Neural cell (in vitro differentiated cells): ENCODE data around the gene SWAP70. TPM values are rescaled to one million over a fixed set of nuclear protein-coding genes. Genes with fewer than 3 reads are reported as not detected.

Experiments used
- H2AFZ ChIP-seq: fragments of 200-600, 300-800 bp; sonication (generic), shearing (Covaris generic); 2 replicates; pipeline ENCODE4 v1.6.0; 2014; ENCODE audit warnings: low read depth, mild to moderate bottlenecking, antibody characterized with exemption, low read length, moderate library complexity
- H3F3A ChIP-seq: fragments of 200-600 bp; shearing (Covaris generic); 2 replicates; pipeline ENCODE4 v1.6.1; 2016; ENCODE audit warnings: mild to moderate bottlenecking, moderate library complexity, mixed read lengths, antibody characterized with exemption, low read length; ENCODE audit not compliant: insufficient read depth, poor library complexity, severe bottlenecking
- H3K27ac ChIP-seq: fragments of 200-600, 300-800 bp; sonication (generic), shearing (Covaris generic); 2 replicates; pipeline ENCODE4 v1.5.1; 2014; ENCODE audit warnings: mild to moderate bottlenecking, low read length, moderate library complexity
- H3K27me3 ChIP-seq: fragments of 300-800, 200-600 bp; sonication (generic), shearing (Covaris generic); 2 replicates; pipeline ENCODE4 v1.6.0; 2014; ENCODE audit warnings: mild to moderate bottlenecking, low read depth, low read length, moderate library complexity; ENCODE audit not compliant: insufficient read depth
- H3K36me3 ChIP-seq: fragments of 300-800, 200-600 bp; sonication (generic), shearing (Covaris generic); 2 replicates; pipeline ENCODE4 v1.5.1; 2014; ENCODE audit warnings: mild to moderate bottlenecking, antibody characterized with exemption, low read length, moderate library complexity; ENCODE audit not compliant: insufficient read depth
- H3K4me2 ChIP-seq: fragments of 300-800, 200-600 bp; sonication (generic), shearing (Covaris generic); 2 replicates; pipeline ENCODE4 v1.6.0; 2014; ENCODE audit warnings: mild to moderate bottlenecking, low read length
- H3K4me3 ChIP-seq: fragments of 300-800, 200-600 bp; sonication (generic), shearing (Covaris generic); 2 replicates; pipeline ENCODE4 v1.5.1; 2014; ENCODE audit warnings: mild to moderate bottlenecking, low read length, moderate library complexity
- H3K79me2 ChIP-seq: fragments of 200-600 bp; shearing (Covaris generic); replicated peaks from 2 replicates; pipeline ENCODE4 v1.6.0; 2014; ENCODE audit warnings: mild to moderate bottlenecking, low read length, moderate library complexity; ENCODE audit not compliant: insufficient read depth
- H3K9ac ChIP-seq: fragments of 300-800, 200-600 bp; sonication (generic), shearing (Covaris generic); 2 replicates; pipeline ENCODE4 v1.6.1; 2016; ENCODE audit warnings: mild to moderate bottlenecking, low read length, mixed read lengths
- H3K9me2 ChIP-seq: fragments of 200-600 bp; shearing (Covaris generic); 2 replicates; pipeline ENCODE4 v1.6.1; 2016; ENCODE audit warnings: mild to moderate bottlenecking, low read length, mixed read lengths; ENCODE audit not compliant: insufficient read depth
- H3K9me3 ChIP-seq: fragments of 200-600, 300-800 bp; sonication (generic), shearing (Covaris generic); 2 replicates; pipeline ENCODE4 v1.6.1; 2016; ENCODE audit warnings: mild to moderate bottlenecking, mixed run types, low read length, moderate library complexity, mixed read lengths
- H4K20me1 ChIP-seq: fragments of 200-600 bp; shearing (Covaris generic); 2 replicates; pipeline ENCODE4 v1.6.1; 2016; ENCODE audit warnings: mild to moderate bottlenecking, mixed run types; ENCODE audit not compliant: insufficient read depth
- EP300 ChIP-seq: fragments of 450-650 bp; conservative IDR thresholded peaks from 2 replicates; pipeline ENCODE4 v1.6.1; 2014; ENCODE audit warnings: antibody characterized with exemption, mild to moderate bottlenecking, moderate library complexity; ENCODE audit not compliant: poor library complexity, severe bottlenecking
- EZH2 ChIP-seq: fragments of 200-600, 300-800 bp; shearing (Covaris generic), sonication (generic); IDR thresholded peaks from 2 replicates; pipeline ENCODE4 v1.6.1; 2014; ENCODE audit warnings: antibody characterized with exemption, low read length, borderline replicate concordance, mild to moderate bottlenecking; ENCODE audit not compliant: insufficient read depth, poor library complexity, severe bottlenecking
- MXI1 ChIP-seq: fragments of 450-650 bp; conservative IDR thresholded peaks from 2 replicates; pipeline ENCODE4 v1.6.1; 2014; ENCODE audit warnings: antibody characterized with exemption, mild to moderate bottlenecking; ENCODE audit not compliant: poor library complexity, severe bottlenecking
- POLR2AphosphoS5 ChIP-seq: IDR thresholded peaks from 2 replicates; pipeline ENCODE4 v1.6.1; 2012
- RAD21 ChIP-seq: fragments of 450-650 bp; conservative IDR thresholded peaks from 2 replicates; pipeline ENCODE4 v1.6.1; 2014; ENCODE audit warnings: antibody characterized with exemption, mild to moderate bottlenecking, moderate library complexity
- SMC3 ChIP-seq: fragments of 450-650 bp; conservative IDR thresholded peaks from 2 replicates; pipeline ENCODE4 v1.6.1; 2014; ENCODE audit warnings: antibody characterized with exemption, mild to moderate bottlenecking, moderate library complexity; ENCODE audit not compliant: poor library complexity
- TAF1 ChIP-seq: IDR thresholded peaks from 2 replicates; pipeline ENCODE4 v1.6.1; 2012; ENCODE audit warnings: low read depth
- polyA plus RNA-seq: library from polyadenylated mRNA; depleted of rRNA; stranded (reverse); fragments of >200 nt; gene quantifications from 2 replicates; pipeline ENCODE4 v1.2.3, GENCODE V29; 2014
- TF ChIP-seq, protein P1 (sequence below): fragments of 450-650 bp; IDR thresholded peaks from 2 replicates; pipeline ENCODE4 v1.5.1; 2014; ENCODE audit warnings: antibody characterized with exemption, mild to moderate bottlenecking, moderate library complexity; ENCODE audit not compliant: poor library complexity, severe bottlenecking
- TF ChIP-seq, protein P2 (sequence below): IDR thresholded peaks from 2 replicates; pipeline ENCODE4 v1.6.1; 2012; ENCODE audit warnings: borderline replicate concordance

Gene SWAP70
- polyA plus RNA-seq, 1 donor from 2014 or later: 1.4 TPM

DNA sequence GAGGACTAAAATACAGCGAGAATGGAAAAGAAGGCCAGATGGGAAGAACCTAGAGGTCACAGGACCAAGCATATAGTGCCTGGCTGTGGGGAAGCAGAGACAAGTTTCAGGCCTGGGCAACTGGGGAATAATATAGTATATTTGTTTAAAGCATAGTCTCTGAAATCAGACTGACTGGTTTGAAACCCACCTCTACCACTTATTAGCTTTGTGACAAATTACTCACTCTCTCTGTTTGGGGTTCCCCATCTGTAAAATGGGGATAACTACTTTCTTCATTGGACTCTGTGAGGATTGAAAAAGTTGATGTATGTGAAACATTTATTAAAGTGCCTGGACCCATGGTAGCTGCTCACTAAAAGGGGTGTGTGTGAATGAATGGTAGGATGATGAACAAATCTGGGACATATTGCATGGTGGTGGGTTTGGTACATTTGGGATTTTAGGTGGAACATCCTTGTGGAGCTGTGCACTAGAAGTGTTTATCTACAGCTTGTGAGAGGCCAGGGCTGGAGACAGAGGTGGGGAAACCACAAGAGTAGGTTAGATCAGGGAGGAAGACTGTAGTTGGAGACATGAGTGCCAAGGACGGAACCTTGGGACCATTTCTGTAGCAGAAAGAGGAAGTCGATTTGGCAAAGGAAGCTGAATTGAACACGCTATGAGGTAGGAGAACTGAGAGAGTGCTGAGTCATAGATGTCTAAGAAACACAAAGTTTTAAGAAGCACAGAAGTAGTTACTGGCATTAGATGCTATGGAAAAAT lies 52.6 kb downstream of the SWAP70 start:
- Histone ChIP-seq H3K4me3 (no peak overlapping the region), H3K9me2 (no peaks in the 10 kb centered on the region), H2AFZ (no peak overlapping the region), H3K36me3 (no peaks in the 10 kb centered on the region), H3F3A (no peaks in the 10 kb centered on the region), H3K79me2 (no peaks in the 10 kb centered on the region), H3K4me2 (no peak overlapping the region), H3K9ac (no peak overlapping the region), H3K27ac (no peak overlapping the region), H3K27me3 (no peaks in the 10 kb centered on the region), H4K20me1 (no peaks in the 10 kb centered on the region), H3K9me3 (no peaks in the 10 kb centered on the region)
- TF ChIP-seq MXI1 (no peak), SMC3 (no peak), EZH2 (no peak), EP300 (no peak), POLR2AphosphoS5 (no peak)

DNA sequence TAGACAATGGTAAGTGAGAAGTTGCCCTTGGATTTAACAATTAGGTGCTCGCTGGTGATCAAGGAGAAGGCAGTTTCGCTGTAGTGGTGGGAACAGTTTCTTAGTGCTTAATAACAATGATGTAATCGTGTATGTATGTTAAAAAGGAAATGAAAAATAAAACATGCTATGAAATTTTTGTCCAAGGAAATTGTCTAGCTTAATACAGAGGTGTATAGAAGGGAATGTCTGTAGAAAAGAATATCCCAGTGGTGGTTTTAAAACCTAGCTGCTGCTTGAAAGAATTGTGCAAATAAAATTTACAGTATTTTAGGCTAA lies 53.1 kb downstream of the SWAP70 start:
- no peak overlapping the region for H2AFZ ChIP-seq
- H4K20me1 ChIP-seq: no peaks in the 10 kb centered on the region
- H3K27me3 ChIP-seq: no peaks in the 10 kb centered on the region
- no peak overlapping the region for H3K9ac ChIP-seq
- H3K9me3 ChIP-seq: no peaks in the 10 kb centered on the region
- H3F3A ChIP-seq: no peaks in the 10 kb centered on the region
- no peak overlapping the region for H3K27ac ChIP-seq
- no peaks in the 10 kb centered on the region for H3K36me3 ChIP-seq
- TF ChIP-seq, protein P1, sequence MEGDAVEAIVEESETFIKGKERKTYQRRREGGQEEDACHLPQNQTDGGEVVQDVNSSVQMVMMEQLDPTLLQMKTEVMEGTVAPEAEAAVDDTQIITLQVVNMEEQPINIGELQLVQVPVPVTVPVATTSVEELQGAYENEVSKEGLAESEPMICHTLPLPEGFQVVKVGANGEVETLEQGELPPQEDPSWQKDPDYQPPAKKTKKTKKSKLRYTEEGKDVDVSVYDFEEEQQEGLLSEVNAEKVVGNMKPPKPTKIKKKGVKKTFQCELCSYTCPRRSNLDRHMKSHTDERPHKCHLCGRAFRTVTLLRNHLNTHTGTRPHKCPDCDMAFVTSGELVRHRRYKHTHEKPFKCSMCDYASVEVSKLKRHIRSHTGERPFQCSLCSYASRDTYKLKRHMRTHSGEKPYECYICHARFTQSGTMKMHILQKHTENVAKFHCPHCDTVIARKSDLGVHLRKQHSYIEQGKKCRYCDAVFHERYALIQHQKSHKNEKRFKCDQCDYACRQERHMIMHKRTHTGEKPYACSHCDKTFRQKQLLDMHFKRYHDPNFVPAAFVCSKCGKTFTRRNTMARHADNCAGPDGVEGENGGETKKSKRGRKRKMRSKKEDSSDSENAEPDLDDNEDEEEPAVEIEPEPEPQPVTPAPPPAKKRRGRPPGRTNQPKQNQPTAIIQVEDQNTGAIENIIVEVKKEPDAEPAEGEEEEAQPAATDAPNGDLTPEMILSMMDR: no peak
- TF ChIP-seq RAD21 (no peak), MXI1 (no peak), POLR2AphosphoS5 (no peak), EZH2 (no peak), SMC3 (no peak), EP300 (no peak)
- TF ChIP-seq, protein P2, sequence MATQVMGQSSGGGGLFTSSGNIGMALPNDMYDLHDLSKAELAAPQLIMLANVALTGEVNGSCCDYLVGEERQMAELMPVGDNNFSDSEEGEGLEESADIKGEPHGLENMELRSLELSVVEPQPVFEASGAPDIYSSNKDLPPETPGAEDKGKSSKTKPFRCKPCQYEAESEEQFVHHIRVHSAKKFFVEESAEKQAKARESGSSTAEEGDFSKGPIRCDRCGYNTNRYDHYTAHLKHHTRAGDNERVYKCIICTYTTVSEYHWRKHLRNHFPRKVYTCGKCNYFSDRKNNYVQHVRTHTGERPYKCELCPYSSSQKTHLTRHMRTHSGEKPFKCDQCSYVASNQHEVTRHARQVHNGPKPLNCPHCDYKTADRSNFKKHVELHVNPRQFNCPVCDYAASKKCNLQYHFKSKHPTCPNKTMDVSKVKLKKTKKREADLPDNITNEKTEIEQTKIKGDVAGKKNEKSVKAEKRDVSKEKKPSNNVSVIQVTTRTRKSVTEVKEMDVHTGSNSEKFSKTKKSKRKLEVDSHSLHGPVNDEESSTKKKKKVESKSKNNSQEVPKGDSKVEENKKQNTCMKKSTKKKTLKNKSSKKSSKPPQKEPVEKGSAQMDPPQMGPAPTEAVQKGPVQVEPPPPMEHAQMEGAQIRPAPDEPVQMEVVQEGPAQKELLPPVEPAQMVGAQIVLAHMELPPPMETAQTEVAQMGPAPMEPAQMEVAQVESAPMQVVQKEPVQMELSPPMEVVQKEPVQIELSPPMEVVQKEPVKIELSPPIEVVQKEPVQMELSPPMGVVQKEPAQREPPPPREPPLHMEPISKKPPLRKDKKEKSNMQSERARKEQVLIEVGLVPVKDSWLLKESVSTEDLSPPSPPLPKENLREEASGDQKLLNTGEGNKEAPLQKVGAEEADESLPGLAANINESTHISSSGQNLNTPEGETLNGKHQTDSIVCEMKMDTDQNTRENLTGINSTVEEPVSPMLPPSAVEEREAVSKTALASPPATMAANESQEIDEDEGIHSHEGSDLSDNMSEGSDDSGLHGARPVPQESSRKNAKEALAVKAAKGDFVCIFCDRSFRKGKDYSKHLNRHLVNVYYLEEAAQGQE: no peak
- no peaks in the 10 kb centered on the region for H3K9me2 ChIP-seq
- H3K4me3 ChIP-seq: no peak overlapping the region
- H3K4me2 ChIP-seq: no peak overlapping the region
- H3K79me2 ChIP-seq: no peaks in the 10 kb centered on the region

DNA sequence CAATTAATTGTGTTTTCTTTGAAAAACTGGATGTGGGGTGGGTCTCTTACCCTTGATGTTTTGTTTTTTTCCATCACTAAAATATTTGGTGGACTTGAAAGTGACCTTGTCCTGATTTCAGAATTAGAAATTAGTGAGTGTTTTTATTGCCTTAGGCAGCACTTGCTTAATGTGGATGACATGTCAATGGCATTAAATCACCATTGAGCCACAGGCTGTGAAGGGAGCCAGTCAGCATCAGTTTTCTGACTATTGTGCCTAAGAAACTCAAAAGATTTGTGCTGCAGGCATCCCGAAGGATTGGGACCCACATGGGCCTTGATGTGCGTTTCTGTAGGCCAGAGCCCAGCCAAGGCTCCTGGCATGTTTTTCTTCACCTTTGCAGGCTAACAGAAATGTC lies 53.8 kb downstream of the SWAP70 start:
- H3K4me3 ChIP-seq: no peak overlapping the region
- H3K9me3 ChIP-seq: no peaks in the 10 kb centered on the region
- no peak overlapping the region for H2AFZ ChIP-seq
- no peaks in the 10 kb centered on the region for H3K27me3 ChIP-seq
- TF ChIP-seq, protein P1: no peak
- TF ChIP-seq EP300 (no peak), RAD21 (no peak), SMC3 (no peak), MXI1 (no peak), EZH2 (no peak), TAF1 (no peak), POLR2AphosphoS5 (no peak)
- TF ChIP-seq, protein P2: no peak
- no peaks in the 10 kb centered on the region for H4K20me1 ChIP-seq
- H3K36me3 ChIP-seq: no peaks in the 10 kb centered on the region
- H3K9me2 ChIP-seq: no peaks in the 10 kb centered on the region
- H3K27ac ChIP-seq: no peak overlapping the region
- no peak overlapping the region for H3K9ac ChIP-seq
- no peaks in the 10 kb centered on the region for H3K79me2 ChIP-seq
- no peak overlapping the region for H3K4me2 ChIP-seq
- no peaks in the 10 kb centered on the region for H3F3A ChIP-seq
